CD4-positive, alpha-beta T cell treated with Interleukin-2 at 100 ng/mL for 4 hours (primary cell): ENCODE results near the gene ZSCAN21.

ENCODE experiments used
- DNase-seq: peaks from one replicate; pipeline ENCODE4 v3.0.0-alpha.2; 2020; ENCODE audit warnings: low spot score

The ZSCAN21 gene

GRCh38 chr7:100077205-100077604, 27.6 kb downstream of the ZSCAN21 start:
- no peak for DNase-seq

DNA sequence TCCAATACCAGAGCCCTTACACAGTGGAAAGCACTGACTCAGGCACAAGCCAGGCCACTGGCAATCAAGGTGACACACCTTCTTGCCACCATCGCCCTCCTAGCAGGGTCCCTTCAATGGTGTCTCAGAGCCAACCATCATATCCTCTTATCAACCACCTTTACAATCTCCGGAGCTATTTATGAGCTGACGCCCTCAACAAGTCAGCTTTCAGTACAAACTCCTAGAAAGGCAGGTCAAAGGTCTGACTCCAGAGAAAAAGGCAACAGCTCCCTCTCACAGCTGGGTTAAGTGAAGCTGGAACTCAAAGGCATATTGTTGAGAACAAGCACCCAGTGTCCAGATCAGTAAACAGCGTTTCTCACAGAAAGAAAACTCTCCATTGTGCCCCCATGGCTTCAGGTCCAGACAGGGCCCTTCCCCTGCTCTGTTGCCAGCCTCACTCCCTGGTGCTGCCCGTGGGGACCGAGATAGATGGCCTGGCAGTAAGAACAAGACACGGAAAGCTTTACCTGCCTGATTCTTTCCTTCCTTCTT, 29.5 kb downstream of the ZSCAN21 start:
- DNase-seq = no peak

DNA sequence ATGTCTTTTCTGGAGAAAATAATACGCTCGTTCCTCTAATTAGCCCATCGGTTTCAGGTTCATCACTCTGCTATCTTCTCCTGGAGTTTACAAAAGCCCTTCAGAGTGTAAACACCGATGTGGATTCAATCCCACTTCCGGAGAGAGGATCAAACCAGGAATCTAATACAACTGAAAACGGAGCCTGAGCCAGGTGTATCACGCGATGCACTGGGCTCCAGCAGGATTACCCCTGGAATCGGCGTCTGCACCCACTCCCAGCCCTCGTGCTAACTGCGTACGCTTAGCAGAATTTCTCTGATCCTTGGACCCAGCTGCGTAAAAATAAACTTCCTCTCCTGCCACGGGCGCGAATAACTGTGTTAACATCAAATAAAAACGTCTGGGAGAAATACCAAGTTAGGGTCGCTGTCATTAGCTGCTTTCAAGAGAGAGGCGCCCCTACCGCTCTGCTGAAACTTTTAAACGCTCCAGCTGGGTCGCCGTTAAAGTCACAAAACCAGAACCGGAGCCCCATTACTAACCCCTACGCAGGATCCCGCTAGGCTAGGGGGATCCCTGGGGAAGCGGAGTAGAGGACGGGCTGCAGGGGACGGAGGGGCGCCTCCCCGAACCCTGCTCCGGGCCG, 31.4 kb downstream of the ZSCAN21 start:
- DNase-seq = no peak

DNA sequence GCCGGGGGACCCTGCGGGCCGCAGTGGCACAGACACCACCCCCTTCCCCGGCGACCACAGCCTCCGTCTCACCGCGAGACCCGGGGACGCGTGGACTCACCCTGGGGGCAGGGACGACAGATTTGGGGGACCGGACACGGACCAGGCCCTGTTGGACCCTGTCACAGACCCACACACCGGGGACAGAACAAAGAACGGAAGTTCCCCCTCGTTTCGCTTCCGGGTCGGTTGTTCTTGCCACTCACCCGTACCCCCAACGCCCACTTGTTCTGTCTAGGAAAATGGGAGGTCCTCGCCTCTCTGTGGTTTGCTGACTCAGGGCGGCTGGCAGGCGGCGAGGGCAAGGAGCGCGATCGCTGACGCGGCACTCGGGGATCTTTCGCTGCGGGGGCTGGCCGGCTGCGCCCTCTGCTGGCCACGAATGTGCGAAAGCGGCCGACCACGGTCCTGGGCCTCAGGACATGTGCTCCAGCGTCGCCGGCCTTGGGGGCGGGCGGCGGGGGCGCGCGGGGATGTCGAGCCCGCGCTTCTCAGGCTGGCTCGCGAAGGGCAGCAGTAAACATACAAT, 32.0 kb downstream of the ZSCAN21 start, which contains the start of gene ZNF3:
TSS of gene ZNF3 (minus strand) at position 189 of the 568 bp plus-strand sequence. CDS start 4,366 bp downstream, outside the sequence.
- peak; percentile 100 for DNase-seq

DNA sequence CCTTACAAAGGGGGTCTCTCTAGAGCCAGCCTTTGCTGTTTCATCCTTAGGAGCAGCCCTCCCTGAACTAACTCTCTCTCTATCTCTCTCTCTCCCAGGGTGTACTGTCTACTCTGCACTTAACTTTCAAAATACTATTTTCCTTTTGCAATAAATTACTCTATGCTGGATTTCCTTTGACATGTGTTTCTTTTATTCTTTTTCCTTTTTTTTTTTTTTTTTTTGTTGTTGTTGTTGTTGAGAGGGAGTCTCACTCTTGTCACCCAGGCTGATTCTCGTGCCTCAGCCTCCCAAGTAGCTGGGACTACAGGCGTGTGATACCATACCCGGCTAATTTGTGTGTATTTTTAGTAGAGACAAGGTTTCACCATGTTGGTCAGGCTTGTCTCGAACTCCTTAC, 33.4 kb downstream of the ZSCAN21 start:
- DNase-seq = no peak

DNA sequence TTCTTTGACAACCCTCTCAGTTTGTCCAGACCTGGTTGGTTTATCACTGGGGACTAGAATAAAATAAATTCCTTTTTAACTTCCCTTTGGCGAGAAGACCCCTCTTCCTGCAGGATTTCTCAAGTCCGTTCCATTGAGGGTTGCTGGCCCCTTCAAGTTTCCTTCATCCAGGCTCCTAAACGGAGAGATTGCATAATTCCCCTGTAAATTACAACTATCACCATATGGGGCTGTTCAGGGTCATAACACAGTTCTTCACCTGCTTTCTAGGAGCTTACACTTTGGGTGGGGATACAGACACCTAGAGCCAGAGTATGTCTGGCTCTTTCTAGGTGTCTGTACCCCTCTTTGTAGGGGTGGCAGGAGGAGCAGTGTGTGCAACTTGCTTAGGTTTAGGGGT, 35.9 kb downstream of the ZSCAN21 start:
- DNase-seq = no peak

- DNase-seq = no peak
Observed at GRCh38 chr7:100087055-100087750, 37.6 kb downstream of the ZSCAN21 start.

DNA sequence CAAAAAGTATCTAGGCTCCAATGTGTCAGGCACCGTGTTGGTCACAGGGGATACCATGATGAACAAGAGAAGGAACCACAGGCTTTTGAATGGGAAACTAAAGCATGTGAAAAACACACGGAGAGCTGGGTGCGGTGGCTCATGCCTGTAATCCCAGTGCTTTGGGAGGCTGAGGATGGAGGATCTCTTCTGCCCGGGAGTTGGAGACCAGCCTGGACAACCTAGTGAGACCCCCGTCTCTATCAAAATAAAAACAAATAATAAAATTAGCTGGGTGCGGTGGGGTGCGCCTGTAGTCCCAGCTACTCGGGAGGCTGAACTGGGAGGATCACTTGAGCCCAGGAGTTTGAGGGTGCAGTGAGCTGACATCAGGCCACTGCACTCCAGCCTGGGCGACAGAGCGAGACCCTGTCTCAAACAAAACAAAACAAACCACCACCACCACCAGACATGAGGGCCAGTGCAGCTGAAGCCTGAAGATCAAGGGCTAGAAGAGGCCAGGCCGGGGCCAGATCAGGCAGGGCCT, 38.6 kb downstream of the ZSCAN21 start:
- DNase-seq = no peak

DNA sequence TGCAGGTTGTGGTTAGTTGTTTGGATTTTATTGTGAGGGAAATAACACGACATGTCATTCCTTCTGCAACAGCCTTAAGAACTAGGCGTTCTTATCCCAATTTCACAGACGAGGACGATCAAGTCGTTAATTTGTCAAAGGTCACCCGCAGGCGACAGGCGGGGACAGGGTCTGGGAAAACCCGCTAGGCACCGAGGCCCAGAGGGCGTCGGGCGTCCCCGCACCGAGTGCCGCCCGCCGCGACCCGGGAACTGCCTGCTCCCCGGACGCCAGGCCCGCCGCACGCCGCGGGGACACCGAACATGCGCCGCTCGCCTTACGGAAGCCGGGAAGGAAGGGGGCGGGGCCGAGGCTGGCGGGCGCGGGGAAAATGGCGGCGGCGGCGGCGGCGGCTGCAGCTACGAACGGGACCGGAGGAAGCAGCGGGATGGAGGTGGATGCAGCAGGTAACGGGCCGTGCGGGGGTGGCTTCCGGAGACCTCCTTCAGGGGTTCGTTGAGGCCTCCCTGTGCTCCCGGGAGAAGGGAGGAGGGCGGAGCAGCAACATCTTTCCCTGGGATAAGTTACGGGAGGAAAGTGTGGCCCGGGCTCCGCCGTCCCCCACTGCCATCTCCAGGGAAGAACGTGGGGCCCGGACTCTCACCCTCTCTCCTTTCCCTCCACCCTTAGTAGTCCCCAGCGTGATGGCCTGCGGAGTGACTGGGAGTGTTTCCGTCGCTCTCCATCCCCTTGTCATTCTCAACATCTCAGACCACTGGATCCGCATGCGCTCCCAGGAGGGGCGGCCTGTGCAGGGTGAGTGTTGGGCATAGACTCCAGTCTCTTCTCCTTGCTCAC, 39.3 kb downstream of the ZSCAN21 start, which contains the start of gene COPS6:
TSS of gene COPS6 (plus strand) at position 349 of the 837 bp plus-strand sequence. CDS start at position 371, 22 bp downstream.
- peak; percentile 85 for DNase-seq

- DNase-seq = no peak
Observed at GRCh38 chr7:100089458-100090196, 40.1 kb downstream of the ZSCAN21 start.

- DNase-seq = no peak
Observed at GRCh38 chr7:100090527-100091410, 41.2 kb downstream of the ZSCAN21 start.

DNA sequence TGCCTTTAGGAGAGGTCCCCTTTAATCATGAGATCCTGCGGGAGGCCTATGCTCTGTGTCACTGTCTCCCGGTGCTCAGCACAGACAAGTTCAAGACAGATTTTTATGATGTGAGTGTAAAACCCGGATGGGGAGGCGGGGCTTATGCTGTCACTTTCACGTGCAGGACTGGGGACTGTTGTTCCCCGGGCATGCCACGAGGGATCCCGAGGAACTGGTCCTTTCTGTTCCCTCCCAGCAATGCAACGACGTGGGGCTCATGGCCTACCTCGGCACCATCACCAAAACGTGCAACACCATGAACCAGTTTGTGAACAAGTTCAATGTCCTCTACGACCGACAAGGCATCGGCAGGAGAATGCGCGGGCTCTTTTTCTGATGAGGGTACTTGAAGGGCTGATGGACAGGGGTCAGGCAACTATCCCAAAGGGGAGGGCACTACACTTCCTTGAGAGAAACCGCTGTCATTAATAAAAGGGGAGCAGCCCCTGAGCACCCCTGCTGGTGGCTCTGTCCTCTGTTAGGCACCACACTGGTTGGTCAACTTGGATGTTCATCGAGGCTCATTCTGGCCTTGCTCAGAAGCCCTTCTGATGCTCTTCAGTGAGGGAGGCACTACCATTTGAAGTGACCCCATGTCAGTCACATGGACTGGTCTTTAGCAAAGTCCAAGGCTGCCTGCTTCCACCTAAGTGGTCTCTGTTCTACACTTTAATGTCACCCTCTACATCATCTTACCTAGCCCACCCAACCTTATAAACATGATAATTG, 42.0 kb downstream of the ZSCAN21 start:
- no peak for DNase-seq

GRCh38 chr7:100093054-100093453, 43.5 kb downstream of the ZSCAN21 start:
- DNase-seq = no peak

GRCh38 chr7:100093498-100093897, 43.9 kb downstream of the ZSCAN21 start:
- DNase-seq = no peak

DNA sequence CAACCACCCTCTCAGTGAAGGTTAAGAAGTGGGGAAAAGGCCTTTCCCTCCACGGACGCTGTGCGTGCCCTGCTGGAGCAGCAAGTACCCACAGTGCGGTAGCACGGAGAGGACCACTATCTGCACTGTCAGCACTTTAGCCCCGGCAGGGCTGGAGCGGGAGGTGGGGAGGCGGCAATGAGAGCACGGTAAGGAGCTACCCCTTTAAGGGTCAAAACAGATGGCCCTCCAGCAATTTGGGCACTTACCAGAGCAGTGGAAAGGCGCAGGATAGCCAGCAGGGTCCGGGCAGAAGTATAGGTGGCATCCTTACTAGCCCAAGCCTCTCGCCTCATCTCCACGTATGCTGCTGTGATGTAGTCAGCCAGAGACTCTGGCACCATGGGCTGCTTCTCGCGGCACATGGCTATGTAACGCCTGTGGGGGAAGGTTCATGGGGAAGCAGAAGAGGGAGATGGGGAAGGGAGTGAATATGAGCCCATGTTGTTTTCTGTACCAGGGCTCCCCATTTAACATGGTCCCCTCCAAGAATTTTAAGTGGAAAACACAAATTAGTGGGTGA, 44.4 kb downstream of the ZSCAN21 start:
- no peak for DNase-seq

GRCh38 chr7:100095289-100095688, 45.7 kb downstream of the ZSCAN21 start:
- no peak for DNase-seq

DNA sequence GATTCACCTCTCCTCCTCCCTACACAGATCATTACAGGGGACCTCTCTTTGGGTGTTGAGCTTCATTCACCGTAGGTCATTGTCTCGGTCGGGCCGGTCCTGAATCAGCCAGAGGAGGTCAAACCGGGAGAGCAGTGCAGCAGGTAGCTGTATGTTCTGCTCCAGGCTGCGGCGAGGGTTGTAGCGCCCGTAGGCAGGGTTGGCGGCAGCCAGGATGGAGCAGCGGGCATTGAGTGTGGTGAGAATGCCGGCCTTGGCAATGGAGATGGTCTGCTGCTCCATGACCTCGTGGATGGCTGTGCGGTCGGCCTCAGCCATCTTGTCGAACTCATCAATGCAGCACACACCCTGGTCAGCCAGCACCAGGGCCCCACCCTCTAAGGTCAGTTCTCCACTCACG, 46.1 kb downstream of the ZSCAN21 start:
- DNase-seq = no peak

- DNase-seq = no peak
Observed at GRCh38 chr7:100098913-100099312, 49.3 kb downstream of the ZSCAN21 start.

- DNase-seq = no peak
Observed at GRCh38 chr7:100099452-100099851, 49.9 kb downstream of the ZSCAN21 start.
